Left kidney (tissue), 2 donors: ENCODE measurements around the gene WDR33. TPM values are rescaled to one million over a fixed set of nuclear protein-coding genes. Genes with fewer than 3 reads are reported as not detected.

Source experiments
- DNase-seq: peaks from one replicate; pipeline ENCODE4 v3.0.0-alpha.2; 2013
- polyA plus RNA-seq: library from polyadenylated mRNA; unstranded; fragments of 120-200 nt; gene quantifications from one replicate; pipeline ENCODE4 v1.2.1, GENCODE V29; 2013; ENCODE audit not compliant: insufficient read length

Gene WDR33
- polyA plus RNA-seq, 1 donor = 62.3 TPM

GRCh38 chr2:127657232-127657595 lies 153.8 kb downstream of the WDR33 start:
- no peak for DNase-seq

DNA sequence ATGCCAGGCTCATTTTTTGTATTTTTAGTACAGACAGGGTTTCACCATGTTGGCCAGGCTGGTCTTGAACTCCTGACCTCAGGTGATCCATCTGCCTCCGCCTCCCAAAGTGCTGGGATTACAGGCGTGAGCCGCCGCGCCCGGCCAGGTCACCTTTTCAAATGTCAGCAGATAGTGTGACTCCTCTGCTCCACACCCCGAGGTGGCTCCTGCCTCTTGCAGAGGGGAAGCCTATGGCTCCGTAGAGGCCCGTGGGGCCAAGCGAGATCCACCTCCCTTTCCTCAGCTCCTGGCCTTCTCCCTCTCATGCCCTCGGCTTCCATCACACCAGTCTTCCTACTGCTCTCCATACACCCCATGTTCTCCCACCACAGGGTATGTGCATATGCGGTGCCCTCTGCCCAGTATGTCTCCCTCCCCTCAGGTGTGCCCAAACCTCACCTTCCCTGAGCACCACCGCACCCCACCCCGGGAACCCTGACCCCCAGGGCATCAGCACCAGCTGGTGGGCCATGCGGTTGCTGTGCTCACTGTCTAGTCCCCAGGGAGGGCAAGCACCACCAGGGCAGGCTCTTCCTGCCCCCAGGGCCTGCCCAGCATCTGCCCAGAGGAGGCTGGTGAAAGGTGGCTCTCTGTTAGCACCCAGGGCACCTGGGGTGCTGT lies 154.3 kb downstream of the WDR33 start:
- DNase-seq = no peak

DNA sequence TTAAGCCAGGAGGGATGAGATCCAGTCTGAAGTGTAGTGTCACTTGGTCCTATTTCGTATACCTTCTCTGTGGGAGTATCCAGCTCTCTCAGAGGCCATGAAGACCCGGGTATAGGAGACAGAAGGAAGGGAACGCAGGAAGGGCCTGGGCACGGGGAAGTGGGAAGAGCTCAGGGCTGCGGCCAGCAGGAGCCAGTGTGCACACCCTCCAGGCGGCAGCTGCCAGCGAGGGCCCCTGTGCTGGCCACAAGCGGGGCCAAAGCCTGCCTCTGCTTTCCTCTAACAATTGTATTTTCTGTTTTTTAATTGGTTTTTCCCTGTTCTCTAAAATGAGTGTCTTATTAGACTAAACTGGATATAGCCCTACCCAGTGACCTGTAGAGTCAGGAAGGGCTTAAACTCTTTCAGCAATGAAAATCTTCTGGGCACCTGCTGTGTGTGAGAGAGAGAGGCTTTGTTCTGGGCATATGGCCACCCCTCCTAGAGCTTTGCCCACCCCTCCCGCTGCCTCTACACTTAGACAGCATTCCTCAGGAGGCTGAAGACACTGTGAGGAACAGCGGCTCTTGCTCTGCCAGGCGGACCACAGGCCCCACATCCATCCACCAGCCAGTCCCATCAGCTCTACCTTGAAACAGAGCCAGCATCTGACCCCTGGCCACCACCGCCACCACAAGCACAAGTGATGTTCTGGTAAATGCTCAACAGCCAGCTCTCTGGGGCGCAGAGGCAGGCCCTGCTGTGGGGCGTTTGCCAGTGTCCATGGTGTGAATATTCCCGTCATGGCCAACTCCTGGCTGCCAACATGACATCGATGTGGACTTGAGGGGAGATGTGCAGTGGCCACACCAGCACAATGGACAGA lies 155.5 kb downstream of the WDR33 start:
- DNase-seq = no peak

GRCh38 chr2:127654838-127655175 lies 156.2 kb downstream of the WDR33 start:
- no peak for DNase-seq

GRCh38 chr2:127654084-127654837 lies 156.7 kb downstream of the WDR33 start:
- DNase-seq = no peak

DNA sequence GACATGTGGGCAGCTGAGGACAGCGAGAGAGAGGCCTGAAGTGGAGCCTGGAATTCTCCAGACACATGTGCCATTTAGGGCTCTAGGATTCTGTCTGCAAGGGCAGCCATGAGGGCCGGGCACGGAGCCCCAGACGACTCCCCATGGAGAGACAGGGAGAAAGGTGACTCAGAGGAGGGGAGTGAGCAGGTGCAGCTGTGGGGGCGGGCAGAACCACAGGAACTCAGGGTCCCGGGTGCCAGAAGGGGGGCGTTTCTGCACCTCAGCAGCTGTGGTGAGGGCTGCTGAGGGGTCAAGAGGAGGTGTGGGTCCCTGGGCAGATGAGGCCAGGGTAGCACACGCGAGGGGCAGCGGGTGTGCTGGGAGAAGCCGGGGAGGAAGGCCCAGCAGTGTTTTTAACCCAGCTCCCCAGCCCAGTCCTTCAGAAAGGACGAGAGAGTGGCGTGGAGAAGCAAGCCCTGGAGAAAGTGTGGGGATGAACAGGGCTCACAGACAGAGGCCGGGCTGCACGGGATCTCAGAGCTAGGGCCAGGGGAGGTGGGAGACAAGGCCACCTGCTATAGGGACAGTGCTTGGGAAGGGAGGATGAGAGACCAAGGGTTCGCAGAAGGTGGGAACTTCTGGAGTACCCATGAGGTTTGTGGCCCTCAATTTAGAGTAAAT lies 157.4 kb downstream of the WDR33 start:
- DNase-seq = no peak

DNA sequence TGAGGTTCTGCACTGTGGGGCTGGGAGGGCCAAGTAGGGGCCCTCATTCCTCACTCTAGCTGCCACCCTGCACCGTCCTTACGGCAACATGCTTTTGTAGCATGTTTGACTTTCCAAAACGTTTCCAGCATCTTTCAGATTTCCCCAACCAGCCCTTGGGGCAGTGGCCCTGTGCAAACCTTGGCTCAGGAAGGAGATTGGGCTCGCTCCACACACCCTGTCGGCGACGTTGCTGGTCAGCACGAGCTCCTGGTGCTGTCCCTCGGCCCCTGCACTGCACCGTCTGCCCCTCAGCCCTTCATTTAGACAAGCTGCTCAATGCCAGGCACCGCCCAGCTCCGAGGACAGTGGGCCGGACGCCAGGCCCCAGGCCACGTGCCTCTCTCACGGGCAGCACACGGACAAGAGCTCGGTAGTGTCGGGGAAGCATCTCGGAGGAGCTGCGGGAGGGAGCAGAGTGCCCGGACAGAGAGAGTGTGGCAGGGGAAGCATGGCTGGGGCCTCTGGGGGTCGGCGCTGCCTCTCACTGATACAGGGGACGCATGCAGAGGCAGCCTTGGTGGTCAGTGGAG lies 158.1 kb downstream of the WDR33 start:
- DNase-seq = no peak

DNA sequence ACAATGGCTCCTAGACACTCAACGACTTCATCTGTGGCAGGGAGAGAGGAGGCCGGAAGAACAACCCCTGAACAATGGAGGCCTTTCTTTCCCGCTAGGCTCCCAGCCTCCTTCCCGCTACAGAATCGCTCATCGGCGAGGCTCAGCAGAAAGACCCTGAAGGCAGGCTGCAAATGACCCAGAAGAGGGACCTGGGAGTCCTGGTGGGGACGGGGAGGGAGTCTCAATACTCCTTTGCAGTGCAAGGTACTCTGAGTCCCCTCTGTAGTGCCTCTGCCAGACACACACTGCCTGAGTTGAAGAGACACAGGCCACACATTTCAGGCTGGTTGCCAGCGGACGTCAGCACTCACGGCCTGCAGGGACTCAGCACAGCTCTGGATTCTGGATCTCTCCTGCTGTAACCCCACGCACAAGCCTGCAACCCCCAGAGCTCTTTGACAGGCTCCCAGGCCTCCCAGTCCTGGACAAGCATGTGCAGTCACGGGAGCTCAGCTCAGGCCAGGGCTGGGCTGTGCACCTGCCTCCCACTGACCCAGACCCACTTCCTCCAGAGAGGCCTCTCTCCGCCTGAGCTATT lies 158.9 kb downstream of the WDR33 start:
- no peak for DNase-seq

DNA sequence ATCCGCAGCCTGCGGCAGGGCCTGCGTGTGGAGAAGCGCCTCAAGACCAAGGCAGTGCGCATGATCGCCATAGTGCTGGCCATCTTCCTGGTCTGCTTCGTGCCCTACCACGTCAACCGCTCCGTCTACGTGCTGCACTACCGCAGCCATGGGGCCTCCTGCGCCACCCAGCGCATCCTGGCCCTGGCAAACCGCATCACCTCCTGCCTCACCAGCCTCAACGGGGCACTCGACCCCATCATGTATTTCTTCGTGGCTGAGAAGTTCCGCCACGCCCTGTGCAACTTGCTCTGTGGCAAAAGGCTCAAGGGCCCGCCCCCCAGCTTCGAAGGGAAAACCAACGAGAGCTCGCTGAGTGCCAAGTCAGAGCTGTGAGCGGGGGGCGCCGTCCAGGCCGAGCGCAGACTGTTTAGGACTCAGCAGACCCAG lies 159.6 kb downstream of the WDR33 start:
- DNase-seq = no peak

Other genes starting within 250 kb of the WDR33 start
- 0.85 TPM for gene GPR17, start 165.0 kb downstream of the WDR33 start, polyA plus RNA-seq
- gene LIMS2, start 135.6 kb downstream of the WDR33 start, polyA plus RNA-seq = 15.5 TPM
- not detected for gene SFT2D3, start 109.7 kb downstream of the WDR33 start, polyA plus RNA-seq
- gene POLR2D, start 47.0 kb upstream of the WDR33 start, polyA plus RNA-seq = 41.8 TPM
- gene AMMECR1L, start 74.8 kb upstream of the WDR33 start, polyA plus RNA-seq = 28.9 TPM
- 31.8 TPM for gene SAP130, start 216.9 kb upstream of the WDR33 start, polyA plus RNA-seq